ENCODE measurements around the gene PLCH1. TPM values are rescaled to one million over a fixed set of nuclear protein-coding genes. Genes with fewer than 3 reads are reported as not detected.

The PLCH1 gene
- total RNA-seq, 1 donor from 2014 or later: not detected

GRCh38 chr3:155525324-155525833 lies 219.5 kb downstream of the PLCH1 start:
- Mint-ChIP-seq H3K27ac (ENCODE audit: unreplicated experiment) (no peak overlapping the region), H3K36me3 (ENCODE audit: unreplicated experiment) (no peaks in the 10 kb centered on the region), H3K9me3 (ENCODE audit: unreplicated experiment) (peaks cover under 1% of the 10 kb centered on the region), H3K4me1 (ENCODE audit: unreplicated experiment) (no peaks in the 10 kb centered on the region), H3K27me3 (ENCODE audit: unreplicated experiment) (no peaks in the 10 kb centered on the region), H3K4me3 (ENCODE audit: unreplicated experiment) (no peak overlapping the region)
- TF ChIP-seq CTCF (IDR thresholded peaks at IDR 0.05): no peak
- no peak for DNase-seq (ENCODE audit: extremely low spot score, unreplicated experiment)

GRCh38 chr3:155520463-155520862 lies 224.4 kb downstream of the PLCH1 start:
- no peak for TF ChIP-seq CTCF (IDR thresholded peaks at IDR 0.05)
- Mint-ChIP-seq H3K4me3 (ENCODE audit: unreplicated experiment) (no peak overlapping the region), H3K9me3 (ENCODE audit: unreplicated experiment) (peaks cover 3% of the 10 kb centered on the region), H3K27ac (ENCODE audit: unreplicated experiment) (no peak overlapping the region), H3K4me1 (ENCODE audit: unreplicated experiment) (no peaks in the 10 kb centered on the region), H3K27me3 (ENCODE audit: unreplicated experiment) (no peaks in the 10 kb centered on the region), H3K36me3 (ENCODE audit: unreplicated experiment) (no peaks in the 10 kb centered on the region)
- no peak for DNase-seq (ENCODE audit: extremely low spot score, unreplicated experiment)

- no peaks in the 10 kb centered on the region for H3K36me3 Mint-ChIP-seq (ENCODE audit: unreplicated experiment)
- DNase-seq (ENCODE audit: extremely low spot score, unreplicated experiment): no peak
- peaks cover 3% of the 10 kb centered on the region for H3K9me3 Mint-ChIP-seq (ENCODE audit: unreplicated experiment)
- H3K27me3 Mint-ChIP-seq (ENCODE audit: unreplicated experiment): no peaks in the 10 kb centered on the region
- no peak overlapping the region for H3K4me3 Mint-ChIP-seq (ENCODE audit: unreplicated experiment)
- no peaks in the 10 kb centered on the region for H3K4me1 Mint-ChIP-seq (ENCODE audit: unreplicated experiment)
- no peak for TF ChIP-seq CTCF (IDR thresholded peaks at IDR 0.05)
- no peak overlapping the region for H3K27ac Mint-ChIP-seq (ENCODE audit: unreplicated experiment)
Observed at GRCh38 chr3:155519078-155519477, 225.8 kb downstream of the PLCH1 start.

DNA sequence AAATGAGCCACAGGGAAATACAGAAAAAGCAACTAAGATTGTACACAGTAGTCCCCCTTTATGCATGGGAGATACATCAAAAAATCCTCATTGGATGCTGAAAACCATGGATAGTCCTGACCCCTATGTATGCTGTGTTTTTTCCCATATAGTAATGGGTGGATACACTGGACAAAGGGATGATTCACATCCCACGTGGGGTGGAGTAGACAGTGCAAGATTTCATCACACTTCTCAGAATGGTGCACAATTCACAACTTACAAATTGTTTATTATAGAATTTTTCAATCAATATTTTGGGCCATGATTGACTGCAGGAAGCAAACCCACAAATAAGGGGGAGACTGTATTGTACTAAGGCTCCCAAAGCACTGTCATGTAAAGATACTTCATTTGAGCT lies 227.0 kb downstream of the PLCH1 start:
- H3K4me3 Mint-ChIP-seq (ENCODE audit: unreplicated experiment): no peak overlapping the region
- H3K27me3 Mint-ChIP-seq (ENCODE audit: unreplicated experiment): no peaks in the 10 kb centered on the region
- no peak for DNase-seq (ENCODE audit: extremely low spot score, unreplicated experiment)
- H3K4me1 Mint-ChIP-seq (ENCODE audit: unreplicated experiment): no peaks in the 10 kb centered on the region
- peaks cover 9% of the 10 kb centered on the region for H3K9me3 Mint-ChIP-seq (ENCODE audit: unreplicated experiment)
- no peaks in the 10 kb centered on the region for H3K36me3 Mint-ChIP-seq (ENCODE audit: unreplicated experiment)
- TF ChIP-seq CTCF (IDR thresholded peaks at IDR 0.05): no peak
- H3K27ac Mint-ChIP-seq (ENCODE audit: unreplicated experiment): no peak overlapping the region

GRCh38 chr3:155516439-155516838 lies 228.4 kb downstream of the PLCH1 start:
- Mint-ChIP-seq H3K4me3 (ENCODE audit: unreplicated experiment) (no peak overlapping the region), H3K9me3 (ENCODE audit: unreplicated experiment) (peaks cover 14% of the 10 kb centered on the region), H3K4me1 (ENCODE audit: unreplicated experiment) (no peaks in the 10 kb centered on the region), H3K27me3 (ENCODE audit: unreplicated experiment) (no peaks in the 10 kb centered on the region), H3K36me3 (ENCODE audit: unreplicated experiment) (no peaks in the 10 kb centered on the region), H3K27ac (ENCODE audit: unreplicated experiment) (no peak overlapping the region)
- DNase-seq (ENCODE audit: extremely low spot score, unreplicated experiment): no peak
- no peak for TF ChIP-seq CTCF (IDR thresholded peaks at IDR 0.05)

Data from osteocyte (in vitro differentiated cells).